ENCODE data around the gene PGBD2. TPM values are rescaled to one million over a fixed set of nuclear protein-coding genes. Genes with fewer than 3 reads are reported as not detected.

PGBD2 gene
- total RNA-seq, 1 donor from 2014 or later, result 7.9 TPM

DNA sequence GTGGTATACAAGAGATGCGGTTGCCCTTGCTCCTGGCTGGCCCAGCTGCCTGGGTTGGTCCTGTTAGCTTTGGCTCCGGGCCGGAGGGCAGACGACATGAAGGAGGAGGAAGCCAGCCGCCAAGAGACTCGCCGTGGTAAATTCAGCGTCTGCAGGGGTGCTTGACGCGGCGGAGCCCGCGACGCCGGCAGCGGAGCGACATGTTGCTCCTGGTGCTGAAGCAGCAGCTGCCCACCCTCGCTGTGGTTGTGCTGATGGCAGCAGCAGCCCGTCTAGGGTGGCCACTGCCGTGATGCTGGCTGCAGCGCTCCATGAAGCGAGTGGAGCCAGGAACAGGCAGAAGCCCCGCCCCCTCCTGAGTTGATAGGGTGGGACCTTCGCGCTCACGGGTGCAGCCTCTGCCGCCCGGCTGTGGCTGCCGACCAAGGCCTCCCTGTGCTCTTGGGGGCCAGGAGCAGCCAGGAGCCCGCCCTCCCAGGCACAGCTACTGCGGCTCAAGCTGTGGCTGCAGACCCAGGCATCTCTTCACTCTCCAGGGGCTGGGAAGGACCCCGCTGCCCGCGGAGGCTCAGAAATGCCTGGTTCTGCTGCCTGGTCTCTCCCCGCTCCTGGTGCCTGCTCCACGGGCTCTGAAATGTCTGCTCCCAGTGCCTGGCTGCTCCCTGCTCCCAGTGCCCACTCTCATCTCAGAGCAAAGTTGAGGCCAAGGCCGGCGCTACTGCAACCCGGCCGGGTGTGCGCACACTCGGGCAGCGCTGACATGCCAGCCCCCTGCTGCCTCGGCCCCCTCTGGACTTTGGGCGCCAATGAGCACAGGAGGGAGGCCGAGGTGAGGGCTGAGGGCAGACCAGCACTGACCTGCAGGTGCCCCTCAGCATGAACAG is 42.8 kb upstream of the PGBD2 start:
- H3K27me3 Mint-ChIP-seq (ENCODE audit: unreplicated experiment), result peaks cover 32% of the 10 kb centered on the region
- peaks cover 26% of the 10 kb centered on the region for H3K4me1 Mint-ChIP-seq (ENCODE audit: unreplicated experiment)
- H3K9me3 Mint-ChIP-seq (ENCODE audit: unreplicated experiment), result no peaks in the 10 kb centered on the region
- H3K27ac Mint-ChIP-seq (ENCODE audit: unreplicated experiment), result peak overlapping the region; percentile 40
- peak; percentile 64 for DNase-seq (ENCODE audit: low spot score)
- peak overlapping the region; percentile 86 for H3K4me3 Mint-ChIP-seq (ENCODE audit: unreplicated experiment)
- peaks cover 30% of the 10 kb centered on the region for H3K36me3 Mint-ChIP-seq (ENCODE audit: low read depth, unreplicated experiment)
- TF ChIP-seq, protein P1, sequence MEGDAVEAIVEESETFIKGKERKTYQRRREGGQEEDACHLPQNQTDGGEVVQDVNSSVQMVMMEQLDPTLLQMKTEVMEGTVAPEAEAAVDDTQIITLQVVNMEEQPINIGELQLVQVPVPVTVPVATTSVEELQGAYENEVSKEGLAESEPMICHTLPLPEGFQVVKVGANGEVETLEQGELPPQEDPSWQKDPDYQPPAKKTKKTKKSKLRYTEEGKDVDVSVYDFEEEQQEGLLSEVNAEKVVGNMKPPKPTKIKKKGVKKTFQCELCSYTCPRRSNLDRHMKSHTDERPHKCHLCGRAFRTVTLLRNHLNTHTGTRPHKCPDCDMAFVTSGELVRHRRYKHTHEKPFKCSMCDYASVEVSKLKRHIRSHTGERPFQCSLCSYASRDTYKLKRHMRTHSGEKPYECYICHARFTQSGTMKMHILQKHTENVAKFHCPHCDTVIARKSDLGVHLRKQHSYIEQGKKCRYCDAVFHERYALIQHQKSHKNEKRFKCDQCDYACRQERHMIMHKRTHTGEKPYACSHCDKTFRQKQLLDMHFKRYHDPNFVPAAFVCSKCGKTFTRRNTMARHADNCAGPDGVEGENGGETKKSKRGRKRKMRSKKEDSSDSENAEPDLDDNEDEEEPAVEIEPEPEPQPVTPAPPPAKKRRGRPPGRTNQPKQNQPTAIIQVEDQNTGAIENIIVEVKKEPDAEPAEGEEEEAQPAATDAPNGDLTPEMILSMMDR (IDR thresholded peaks at IDR 0.05; ENCODE audit: unreplicated experiment), result no peak

GRCh38 chr1:248871837-248872401 is 34.1 kb upstream of the PGBD2 start:
- TF ChIP-seq, protein P1 (IDR thresholded peaks at IDR 0.05; ENCODE audit: unreplicated experiment), result no peak
- DNase-seq (ENCODE audit: low spot score), result no peak
- Mint-ChIP-seq H3K4me1 (ENCODE audit: unreplicated experiment) (peaks cover 5% of the 10 kb centered on the region), H3K9me3 (ENCODE audit: unreplicated experiment) (no peaks in the 10 kb centered on the region), H3K36me3 (ENCODE audit: low read depth, unreplicated experiment) (peaks cover 11% of the 10 kb centered on the region), H3K4me3 (ENCODE audit: unreplicated experiment) (peak overlapping the region; percentile 81), H3K27me3 (ENCODE audit: unreplicated experiment) (peaks cover 14% of the 10 kb centered on the region), H3K27ac (ENCODE audit: unreplicated experiment) (peak overlapping the region; percentile 61)

- TF ChIP-seq, protein P1 (IDR thresholded peaks at IDR 0.05; ENCODE audit: unreplicated experiment), result no peak
- H3K4me3 Mint-ChIP-seq (ENCODE audit: unreplicated experiment), result peak overlapping the region; percentile 96
These were observed 33.2 kb upstream of the PGBD2 start for GRCh38 chr1:248872752-248873408.

DNA sequence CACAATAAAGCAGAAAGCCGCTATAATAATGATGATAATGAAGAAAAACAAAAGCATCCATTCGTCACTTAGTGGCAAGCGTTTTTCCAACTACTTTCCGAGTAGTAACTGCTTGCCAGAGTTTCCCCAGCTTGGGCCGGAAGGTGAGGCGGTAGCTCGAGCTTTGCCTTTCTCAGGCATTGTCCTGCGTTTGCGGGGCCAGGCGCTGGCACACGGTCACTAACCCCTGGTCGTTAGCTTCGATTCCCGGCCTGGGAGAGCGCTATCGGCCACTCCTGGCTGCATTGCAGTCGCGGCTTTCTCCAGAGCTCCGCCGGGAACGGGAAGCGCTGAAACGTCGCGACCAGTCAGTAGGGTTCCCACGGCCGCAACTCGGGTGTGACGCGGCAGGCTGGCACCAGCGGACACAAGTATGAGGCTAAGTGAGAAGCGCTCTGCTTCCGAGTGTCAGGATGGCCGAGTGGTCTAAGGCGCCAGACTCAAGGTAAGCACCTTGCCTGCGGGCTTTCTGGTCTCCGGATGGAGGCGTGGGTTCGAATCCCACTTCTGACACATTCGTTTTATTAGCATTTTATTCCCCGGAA is 32.5 kb upstream of the PGBD2 start:
- H3K36me3 Mint-ChIP-seq (ENCODE audit: low read depth, unreplicated experiment), result peaks cover 11% of the 10 kb centered on the region
- H3K27me3 Mint-ChIP-seq (ENCODE audit: unreplicated experiment), result peaks cover 14% of the 10 kb centered on the region
- no peaks in the 10 kb centered on the region for H3K9me3 Mint-ChIP-seq (ENCODE audit: unreplicated experiment)
- peak overlapping the region; percentile 97 for H3K27ac Mint-ChIP-seq (ENCODE audit: unreplicated experiment)
- DNase-seq (ENCODE audit: low spot score), result peak; percentile 99
- peaks cover 5% of the 10 kb centered on the region for H3K4me1 Mint-ChIP-seq (ENCODE audit: unreplicated experiment)
- TF ChIP-seq, protein P1 (IDR thresholded peaks at IDR 0.05; ENCODE audit: unreplicated experiment), result no peak
- peak overlapping the region; percentile 96 for H3K4me3 Mint-ChIP-seq (ENCODE audit: unreplicated experiment)

More at GRCh38 chr1:248872752-248873408, 33.2 kb upstream of the PGBD2 start:
- Mint-ChIP-seq H3K9me3 (ENCODE audit: unreplicated experiment) (no peaks in the 10 kb centered on the region), H3K27me3 (ENCODE audit: unreplicated experiment) (peaks cover 14% of the 10 kb centered on the region), H3K36me3 (ENCODE audit: low read depth, unreplicated experiment) (peaks cover 11% of the 10 kb centered on the region), H3K4me1 (ENCODE audit: unreplicated experiment) (peaks cover 5% of the 10 kb centered on the region), H3K27ac (ENCODE audit: unreplicated experiment) (peak overlapping the region; percentile 97)
- peak; percentile 61 for DNase-seq (ENCODE audit: low spot score)
